NCI-H1694 treated with DMSO at 0.1 percent for 48 hours (cell line): ENCODE results near the gene NRG3.

Experiments used
- DNase-seq: peaks from one replicate; lab custom pipeline; 2025; lab: John Stamatoyannopoulos, UW

NRG3 gene

GRCh38 chr10:82092111-82092510 is 217.1 kb downstream of the NRG3 start:
- DNase-seq = no peak

- DNase-seq = no peak
These were observed 249.7 kb downstream of the NRG3 start for GRCh38 chr10:82124713-82125112.

- DNase-seq = no peak
These were observed 253.5 kb downstream of the NRG3 start for GRCh38 chr10:82128527-82128926.

GRCh38 chr10:82136103-82136502 is 261.1 kb downstream of the NRG3 start:
- DNase-seq = no peak

- no peak for DNase-seq
These were observed 269.2 kb downstream of the NRG3 start for GRCh38 chr10:82144153-82144552.

GRCh38 chr10:82148764-82149163 is 273.8 kb downstream of the NRG3 start:
- DNase-seq = no peak

- DNase-seq = no peak
These were observed 274.7 kb downstream of the NRG3 start for GRCh38 chr10:82149674-82150073.

GRCh38 chr10:82150123-82150900 is 275.3 kb downstream of the NRG3 start:
- DNase-seq = peak; percentile 35

GRCh38 chr10:82160307-82160706 is 285.3 kb downstream of the NRG3 start:
- DNase-seq = no peak

GRCh38 chr10:82161264-82161663 is 286.3 kb downstream of the NRG3 start:
- DNase-seq = no peak

- DNase-seq = no peak
These were observed 287.7 kb downstream of the NRG3 start for GRCh38 chr10:82162549-82163195.

GRCh38 chr10:82171899-82172298 is 296.9 kb downstream of the NRG3 start:
- DNase-seq = no peak

- DNase-seq = no peak
These were observed 301.6 kb downstream of the NRG3 start for GRCh38 chr10:82176587-82176986.

- DNase-seq = no peak
These were observed 315.7 kb downstream of the NRG3 start for GRCh38 chr10:82190432-82191260.

- no peak for DNase-seq
These were observed 316.7 kb downstream of the NRG3 start for GRCh38 chr10:82191653-82192052.

GRCh38 chr10:82192665-82193064 is 317.7 kb downstream of the NRG3 start:
- no peak for DNase-seq

- no peak for DNase-seq
These were observed 319.4 kb downstream of the NRG3 start for GRCh38 chr10:82194419-82194818.

GRCh38 chr10:82206831-82207230 is 331.8 kb downstream of the NRG3 start:
- DNase-seq = no peak

GRCh38 chr10:82208726-82209125 is 333.7 kb downstream of the NRG3 start:
- DNase-seq = peak; percentile 33

- no peak for DNase-seq
These were observed 335.3 kb downstream of the NRG3 start for GRCh38 chr10:82210331-82210730.

- DNase-seq = no peak
These were observed 336.4 kb downstream of the NRG3 start for GRCh38 chr10:82211346-82211745.

- DNase-seq = no peak
These were observed 337.8 kb downstream of the NRG3 start for GRCh38 chr10:82212753-82213152.

- DNase-seq = no peak
These were observed 338.8 kb downstream of the NRG3 start for GRCh38 chr10:82213784-82214183.
